NCI-H146 treated with DMSO at 0.1 percent for 48 hours (cell line): ENCODE measurements around the gene RALBP1.
"Not testable (repeated sequence)": the region's sequence is repeated elsewhere in the genome, so short reads cannot be mapped to it uniquely, and the experiment has no call there.

Experiments used
- DNase-seq: peaks from one replicate; lab custom pipeline; 2025; ENCODE audit not compliant: unreplicated experiment; lab: John Stamatoyannopoulos, UW

Gene RALBP1

DNA sequence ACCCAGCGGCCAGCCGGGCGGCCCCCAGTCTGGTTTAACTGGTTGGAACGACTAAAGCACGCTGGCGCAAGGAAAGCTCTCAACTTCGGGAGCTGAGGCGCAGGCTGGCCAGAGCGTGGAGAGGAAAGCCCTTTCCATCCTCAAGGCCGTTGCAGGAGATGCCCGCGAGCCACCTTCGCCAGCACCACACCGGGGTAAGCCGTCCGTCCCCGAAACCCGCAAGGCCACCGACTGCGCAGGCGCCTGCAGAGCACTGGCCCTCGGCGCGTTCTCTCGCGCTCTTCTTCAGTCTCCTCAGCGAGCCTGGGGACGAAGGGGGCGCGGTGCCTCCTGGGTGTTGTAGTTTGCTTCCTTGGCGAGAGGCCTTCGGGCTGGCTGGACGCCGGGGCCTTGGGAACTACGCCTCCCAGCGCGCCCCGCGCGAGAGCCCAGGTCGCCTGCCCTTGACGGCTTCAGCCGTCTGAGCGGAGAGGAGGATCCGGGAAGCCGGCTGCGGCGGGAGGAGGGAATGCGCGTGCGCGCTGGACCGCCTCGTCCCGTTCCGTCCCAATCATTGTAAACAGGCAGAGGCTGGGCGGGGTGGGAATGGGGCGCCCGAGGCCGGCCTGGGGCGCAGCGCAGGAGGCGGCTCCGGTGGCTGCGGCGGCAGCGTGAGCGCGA lies at the start of gene RALBP1:
TSS of gene RALBP1 (plus strand) at position 531 of the 660 bp plus-strand sequence. CDS start 37,533 bp downstream, outside the sequence.
- peak; percentile 100 for DNase-seq

DNA sequence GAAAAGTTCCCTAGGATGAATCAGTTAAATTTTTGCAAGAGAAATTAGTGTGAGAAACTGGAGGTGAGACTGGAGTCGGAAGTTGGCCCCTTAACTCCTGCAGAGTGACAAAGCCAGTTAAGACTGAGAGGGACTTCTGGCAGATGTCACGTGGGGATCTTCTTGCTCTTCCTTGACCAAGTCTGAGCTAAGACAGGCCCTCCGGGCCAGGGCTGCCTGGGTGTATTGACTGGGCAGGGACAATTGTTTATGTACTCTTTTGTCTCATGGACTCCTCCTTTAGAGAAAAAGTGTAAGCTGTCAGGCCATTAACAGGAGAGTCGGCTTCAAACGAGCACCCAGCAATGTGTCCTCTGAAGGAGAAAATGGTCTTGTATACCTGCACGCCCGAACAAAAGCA lies 48.6 kb upstream of the RALBP1 start:
- no peak for DNase-seq

DNA sequence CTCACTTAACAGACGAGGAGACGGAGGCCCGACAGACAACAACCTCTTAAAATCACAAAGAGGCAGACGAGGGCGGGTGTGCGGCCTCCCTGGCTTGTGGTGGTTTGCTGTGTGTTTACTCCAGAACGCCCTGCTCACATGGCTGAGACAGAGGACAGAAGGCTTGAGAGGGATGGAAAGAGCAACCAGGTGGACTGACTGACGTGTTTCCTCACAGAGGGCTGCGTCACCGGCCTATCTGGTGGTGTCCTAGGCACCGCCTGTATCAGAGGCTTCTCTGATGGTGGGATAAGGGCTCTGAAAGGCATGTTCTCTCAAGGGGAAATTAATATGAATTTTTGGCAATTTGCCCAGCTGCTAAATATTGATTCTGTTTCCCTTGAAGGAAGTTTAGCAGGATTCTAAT lies 47.0 kb upstream of the RALBP1 start:
- DNase-seq: no peak

DNA sequence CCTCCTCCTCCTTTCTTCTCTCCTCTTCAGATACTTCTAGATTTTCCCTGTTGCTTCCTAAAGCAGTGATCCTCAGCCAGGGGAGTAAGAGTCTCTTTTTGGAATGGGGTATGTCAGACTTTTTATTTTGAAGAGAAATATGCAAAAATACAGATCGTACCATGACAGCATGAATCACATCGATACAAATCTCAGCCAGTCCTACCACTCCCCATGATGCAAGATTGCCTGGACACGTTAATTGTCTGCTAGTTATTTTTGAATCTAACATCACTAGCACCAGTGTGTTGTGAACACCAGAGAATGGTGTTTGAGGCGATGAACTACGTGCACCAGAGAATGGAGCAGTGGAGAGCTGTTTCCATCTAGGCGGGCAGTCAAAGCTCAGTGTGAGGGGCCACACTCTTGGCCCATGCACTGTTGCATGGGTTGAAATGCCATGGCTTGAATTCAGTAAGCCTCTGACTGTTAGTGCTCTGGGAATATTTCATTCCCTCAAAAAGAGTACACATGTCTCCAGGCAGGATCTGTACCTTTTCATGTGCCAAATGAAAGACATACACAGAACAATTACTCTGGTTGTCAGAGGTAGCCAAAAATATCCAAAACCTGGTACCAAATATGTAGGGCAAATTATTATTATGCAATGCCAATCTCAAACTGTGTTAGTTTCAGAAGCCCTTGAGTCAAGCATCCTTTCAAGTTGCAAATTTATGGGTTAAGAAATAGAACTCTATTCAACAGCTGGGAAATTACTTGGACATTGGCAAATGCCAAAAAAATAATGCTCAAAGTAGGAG lies 46.3 kb upstream of the RALBP1 start:
- no peak for DNase-seq

DNA sequence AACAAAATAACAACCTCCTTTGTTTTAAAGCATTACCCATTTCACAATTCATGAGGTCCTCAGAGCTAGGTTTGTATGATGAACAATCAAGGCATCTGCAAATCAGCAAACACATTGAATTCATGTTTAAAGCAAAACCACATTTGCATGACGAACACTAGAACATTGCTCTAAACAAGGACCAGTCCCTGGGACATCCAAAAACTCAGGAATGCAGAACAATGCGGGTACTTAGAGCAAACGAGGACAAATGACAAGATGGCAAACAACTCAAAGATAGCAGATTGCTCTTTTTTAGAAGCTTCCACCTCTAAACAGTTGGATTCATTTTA lies 45.7 kb upstream of the RALBP1 start:
- no peak for DNase-seq

DNA sequence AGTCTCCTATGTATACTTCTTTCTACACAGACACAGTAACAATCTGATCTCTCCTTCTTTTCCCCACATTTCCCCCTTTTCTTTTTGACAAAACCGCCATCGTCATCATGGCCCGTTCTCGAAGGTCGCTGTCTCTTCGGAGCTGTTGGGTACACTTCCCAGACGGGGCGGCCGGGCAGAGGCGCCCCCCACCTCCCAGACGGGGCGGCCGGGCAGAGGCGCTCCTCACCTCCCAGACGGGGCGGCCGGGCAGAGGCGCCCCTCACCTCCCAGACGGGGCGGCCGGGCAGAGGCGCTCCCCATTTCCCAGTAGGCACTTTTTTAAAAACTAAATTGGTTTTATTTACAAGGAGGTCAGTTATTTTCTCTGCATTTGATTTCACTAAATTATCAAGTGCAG lies 45.0 kb upstream of the RALBP1 start:
- not testable (repeated sequence) for DNase-seq

DNA sequence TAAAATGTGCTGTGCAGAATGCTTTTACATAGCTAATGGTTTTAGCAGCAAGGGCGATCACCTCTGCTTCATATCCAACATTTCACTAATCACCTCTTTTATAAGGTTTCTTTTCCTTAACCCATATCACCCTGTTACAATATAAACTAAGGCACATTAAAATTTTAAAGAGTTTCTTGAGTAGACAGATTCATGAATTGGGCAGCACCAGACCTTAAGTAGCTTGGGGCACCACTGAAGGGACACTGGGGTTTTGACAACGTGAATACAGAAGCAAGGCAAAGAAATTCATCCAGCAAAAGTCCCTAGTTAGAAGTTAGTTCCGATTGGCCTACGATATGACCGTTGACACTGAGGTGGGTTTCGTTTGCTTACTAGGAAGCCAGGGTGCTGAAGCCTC lies 44.0 kb upstream of the RALBP1 start:
- no peak for DNase-seq

DNA sequence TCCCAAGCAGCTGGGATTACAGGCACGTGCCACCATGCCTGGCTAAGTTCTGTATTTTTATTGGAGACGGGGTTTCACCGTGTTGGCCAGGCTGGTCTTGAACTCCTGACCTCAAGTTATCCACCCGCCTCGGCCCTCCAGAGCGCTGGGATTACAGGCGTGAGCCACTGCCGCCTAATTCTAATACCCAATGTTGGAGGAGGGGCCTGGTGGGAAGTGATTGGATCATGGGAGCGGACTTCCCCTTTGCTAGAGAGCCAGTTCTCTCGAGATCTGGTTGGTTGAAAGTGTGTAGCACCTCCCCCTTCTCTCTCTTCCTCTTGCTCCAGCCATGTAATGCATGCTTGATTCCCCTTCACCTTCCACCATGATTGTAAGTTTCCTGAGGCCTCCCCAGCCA lies 42.2 kb upstream of the RALBP1 start:
- DNase-seq: not testable (repeated sequence)

DNA sequence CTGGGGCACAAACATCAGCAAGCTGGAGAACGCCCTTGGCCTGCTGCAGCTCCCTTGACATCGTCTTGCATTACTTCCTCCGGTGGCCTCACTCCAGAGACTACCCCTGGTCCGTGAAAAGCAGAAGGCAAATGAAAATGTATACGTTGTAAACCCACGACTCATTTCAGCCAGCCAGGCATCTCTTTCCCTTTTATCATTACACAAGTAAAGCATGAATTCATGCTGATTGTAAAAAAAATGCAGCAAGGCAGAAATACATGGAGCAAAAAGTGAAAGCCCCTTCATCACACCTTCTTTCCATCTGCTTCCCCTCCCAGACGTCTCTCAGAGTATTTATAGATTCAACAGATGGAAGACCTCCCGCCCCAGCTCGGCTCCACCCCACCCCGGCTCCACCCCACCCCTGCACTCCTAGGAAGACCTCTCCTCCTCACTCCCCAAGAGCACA lies 41.6 kb upstream of the RALBP1 start:
- DNase-seq: no peak

DNA sequence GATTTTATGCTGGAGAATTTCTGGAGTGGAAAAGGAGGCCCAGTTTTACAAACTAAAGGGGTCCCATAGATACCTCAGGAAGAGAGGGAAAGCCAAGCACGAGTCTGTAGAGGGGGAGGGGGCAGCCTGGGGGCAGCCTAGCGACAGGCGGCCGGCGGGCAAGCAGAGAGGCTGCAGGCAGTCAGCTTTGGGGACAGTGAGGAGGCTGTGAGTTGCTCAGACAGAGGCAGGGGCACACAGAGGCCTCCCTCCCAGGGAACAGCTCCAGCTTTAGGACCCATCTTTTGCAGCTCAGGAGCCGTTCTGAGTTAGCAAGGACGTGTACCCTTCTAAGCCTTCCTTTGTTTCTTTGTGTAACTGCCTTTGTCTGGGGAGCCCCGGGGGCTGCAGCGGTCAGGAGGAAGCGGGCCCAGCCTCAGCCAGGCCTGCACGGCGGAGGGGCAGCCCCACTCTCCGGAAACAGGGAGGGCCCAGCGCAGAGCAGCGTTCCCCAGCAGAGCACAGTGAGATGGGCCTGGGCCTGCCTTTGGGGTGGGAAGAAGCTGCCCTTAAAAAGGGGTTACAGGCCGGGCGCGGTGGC lies 41.1 kb upstream of the RALBP1 start:
- DNase-seq: no peak

DNA sequence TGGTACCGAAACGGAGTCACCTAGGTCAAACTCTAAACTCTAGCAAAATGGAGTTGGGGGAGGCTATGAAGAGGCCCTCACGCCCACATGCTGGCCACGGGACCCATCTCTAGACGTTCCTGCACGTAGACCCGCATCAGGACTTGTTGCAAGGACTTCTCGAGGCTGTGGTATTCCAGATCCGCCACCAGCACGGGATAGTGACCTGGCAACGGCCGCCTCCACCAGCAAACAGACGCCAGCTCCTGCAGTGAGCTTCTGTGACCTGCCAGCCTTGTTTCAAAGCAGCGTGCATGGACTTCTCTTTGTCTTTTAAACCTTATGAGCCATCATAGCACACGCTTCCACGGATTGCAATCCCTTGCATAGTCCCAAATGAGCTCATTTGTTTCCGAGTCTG lies 40.3 kb upstream of the RALBP1 start:
- DNase-seq: no peak

DNA sequence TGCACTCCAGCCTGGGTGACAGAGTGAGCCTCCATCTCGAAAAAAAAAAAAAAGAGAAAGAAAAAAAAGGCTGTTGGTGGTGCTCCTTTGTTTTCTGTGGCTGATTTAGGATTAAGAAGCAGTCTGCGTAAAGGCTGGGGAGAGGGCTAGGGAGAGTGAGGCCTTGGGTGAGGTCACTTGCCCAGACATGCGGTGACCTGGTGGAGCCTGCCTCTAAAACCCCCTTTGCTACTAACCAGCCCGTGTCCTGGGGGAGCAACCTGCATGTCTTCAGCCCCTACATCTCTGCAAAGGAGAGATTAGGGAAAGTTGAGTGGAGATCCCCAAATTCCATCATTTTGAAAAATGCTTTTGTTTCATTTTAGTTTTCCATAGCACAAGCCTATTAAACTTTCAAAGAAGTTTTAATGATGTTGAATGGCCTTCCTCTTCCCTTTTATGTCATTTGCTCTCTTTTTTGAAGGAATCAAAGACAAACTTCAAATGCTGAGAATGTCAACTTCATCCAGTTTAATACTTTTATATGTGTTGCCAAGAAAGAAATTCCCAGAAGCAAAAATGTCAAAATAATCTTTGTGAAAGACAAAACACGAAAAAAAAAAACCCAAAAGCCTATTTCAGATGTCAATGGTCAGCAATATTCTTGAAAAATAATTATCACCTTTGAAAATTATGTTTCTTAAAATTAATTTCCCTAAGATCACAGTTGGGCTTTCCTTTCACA lies 38.9 kb upstream of the RALBP1 start:
- DNase-seq: no peak

DNA sequence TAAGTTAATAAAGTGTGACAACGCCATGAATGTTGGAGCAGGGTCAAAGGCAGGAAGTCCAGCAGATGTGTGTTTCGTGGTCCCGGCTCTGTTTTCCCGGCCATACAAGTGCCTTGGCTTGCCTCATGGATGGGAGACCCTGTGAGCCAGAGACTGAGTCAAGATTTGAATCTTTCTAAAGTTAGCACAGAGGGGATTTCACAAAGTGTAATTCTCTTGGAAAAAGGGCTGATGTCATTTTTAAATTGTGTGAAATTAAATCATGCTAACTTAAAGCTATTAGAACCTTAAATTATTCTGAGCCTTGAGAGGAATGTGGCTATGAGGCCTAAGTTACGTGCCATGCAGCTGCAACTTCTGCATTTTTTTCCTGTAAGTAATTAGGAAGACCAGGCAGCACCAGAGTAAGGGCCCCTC lies 38.3 kb upstream of the RALBP1 start:
- DNase-seq: no peak

DNA sequence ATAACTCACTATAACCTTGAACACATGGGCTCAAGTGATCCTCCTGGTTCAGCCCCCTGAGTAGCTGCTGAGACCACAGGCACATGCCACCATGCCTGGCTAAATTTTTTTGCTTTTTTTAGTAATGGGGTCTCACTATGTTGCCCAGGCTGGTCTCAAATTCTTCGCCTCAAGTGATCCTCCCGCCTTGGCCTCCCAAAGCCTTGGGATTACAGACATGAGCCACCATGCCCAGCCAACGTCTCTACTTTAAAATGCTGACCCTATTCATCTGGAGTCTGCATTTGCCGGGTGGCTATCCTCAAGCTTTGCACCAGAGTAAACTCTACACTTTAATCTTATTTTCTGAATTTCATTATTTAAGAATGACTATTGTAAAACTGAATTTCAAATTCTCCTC lies 37.6 kb upstream of the RALBP1 start:
- no peak for DNase-seq

DNA sequence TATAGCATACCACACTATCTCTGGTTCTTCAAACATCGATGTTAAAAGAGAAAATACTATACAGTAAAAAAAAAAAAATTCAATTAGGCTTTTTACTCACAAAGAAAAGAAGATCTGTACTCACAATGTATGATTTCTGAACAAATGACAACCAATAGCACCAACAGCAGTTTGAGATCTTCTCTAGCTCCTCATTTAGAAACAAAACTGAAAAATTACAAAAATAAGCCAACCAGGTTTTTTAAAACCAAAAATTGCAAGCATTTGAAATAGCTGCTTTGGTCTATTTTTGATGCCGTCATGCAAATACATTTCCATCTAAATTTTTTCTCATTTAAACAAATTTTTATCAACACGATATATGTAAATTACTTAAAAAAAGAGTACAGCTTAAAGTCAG lies 34.3 kb upstream of the RALBP1 start:
- DNase-seq: no peak

DNA sequence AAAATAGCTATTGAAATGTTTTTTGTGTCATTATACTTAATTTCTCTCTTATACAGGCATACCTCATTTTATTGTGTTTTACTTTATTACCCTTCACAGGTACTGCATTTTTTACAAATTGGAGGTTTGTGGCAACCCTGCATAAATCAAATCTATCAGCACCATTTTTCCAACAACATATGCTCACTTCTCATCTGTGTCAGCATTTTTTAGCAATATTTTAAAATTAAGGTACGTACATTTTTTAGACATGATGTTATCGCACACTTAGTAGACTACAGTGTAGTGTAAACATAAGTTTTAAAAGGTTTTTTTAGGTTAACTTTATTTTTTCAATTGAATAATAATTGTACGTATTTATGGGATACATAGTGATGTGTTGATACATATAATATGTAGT lies 30.8 kb upstream of the RALBP1 start:
- DNase-seq: no peak

DNA sequence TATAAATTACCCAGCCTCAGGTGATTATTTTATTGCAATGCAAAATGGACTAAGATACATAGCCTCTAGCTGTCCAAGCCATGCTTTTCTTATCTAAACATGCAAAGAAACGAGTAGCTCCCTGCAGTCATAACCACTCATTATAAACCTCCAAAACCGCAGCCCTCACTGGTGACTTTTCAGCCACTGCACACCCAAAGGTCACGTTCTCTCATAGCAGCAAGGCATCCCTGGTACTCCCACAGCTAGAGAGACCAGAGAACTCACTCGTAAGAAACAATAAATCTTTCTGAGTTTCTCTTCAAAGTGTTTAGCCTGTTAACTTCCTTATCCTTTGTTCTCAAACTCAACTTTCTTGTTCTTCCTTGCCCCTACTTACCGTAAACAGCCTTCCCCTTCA lies 28.5 kb upstream of the RALBP1 start:
- no peak for DNase-seq

DNA sequence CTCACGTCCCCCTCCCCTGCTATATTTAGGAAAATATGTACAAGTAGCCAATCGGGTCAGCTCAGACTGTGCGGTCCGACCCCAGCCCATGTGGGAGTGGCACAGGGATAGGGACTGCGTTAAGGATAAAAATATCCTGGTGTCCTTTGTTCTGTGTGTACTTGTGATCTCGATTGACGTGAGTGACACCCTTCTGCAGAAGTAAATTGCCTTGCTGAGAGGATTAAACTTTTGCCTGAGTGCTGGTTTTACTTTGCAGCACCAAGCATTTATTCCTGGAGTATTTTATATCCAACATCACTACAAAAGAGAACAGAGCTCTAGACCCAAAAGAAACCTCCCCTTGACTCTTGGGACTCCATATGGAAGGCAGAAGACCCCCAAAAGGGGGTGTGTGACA lies 28.0 kb upstream of the RALBP1 start:
- DNase-seq: no peak

DNA sequence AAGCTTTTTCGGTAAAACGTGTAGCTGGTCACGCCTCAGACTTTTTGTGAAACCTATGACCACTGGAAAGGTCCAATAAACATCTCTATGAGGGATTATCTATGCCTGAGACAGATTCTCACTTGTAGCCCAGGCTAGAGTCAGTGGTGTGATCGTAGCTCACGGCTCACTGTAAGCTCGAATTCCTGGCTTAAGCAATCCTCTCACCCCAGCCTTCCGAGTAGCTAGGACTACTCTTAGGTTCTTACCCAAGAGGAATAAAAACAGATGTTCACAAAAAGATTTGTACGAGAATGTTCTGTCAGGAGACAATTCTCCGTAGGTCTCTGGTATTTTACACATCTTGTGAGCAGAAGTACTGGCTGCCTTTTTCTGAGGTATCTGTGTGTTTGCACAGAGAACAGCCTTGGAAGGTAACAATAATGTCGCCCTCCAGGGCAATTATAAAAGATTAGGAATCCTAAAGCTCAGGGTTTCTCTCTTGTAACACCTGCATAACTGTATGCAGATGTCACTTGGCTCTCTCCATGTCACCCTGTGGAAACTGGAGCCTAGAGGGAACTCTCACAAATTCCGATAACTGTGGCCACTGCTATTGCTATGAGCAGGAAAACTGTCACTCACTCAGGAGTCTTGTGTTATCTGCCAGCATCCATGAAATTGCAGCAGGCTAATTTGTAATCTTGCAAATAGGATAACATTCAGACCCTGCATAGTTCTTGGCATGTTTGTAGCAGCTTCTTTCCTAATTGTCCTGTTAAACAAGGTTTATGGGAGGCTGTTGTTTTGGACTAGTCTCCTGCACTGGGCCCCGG lies 25.5 kb upstream of the RALBP1 start:
- peak; percentile 74 for DNase-seq

DNA sequence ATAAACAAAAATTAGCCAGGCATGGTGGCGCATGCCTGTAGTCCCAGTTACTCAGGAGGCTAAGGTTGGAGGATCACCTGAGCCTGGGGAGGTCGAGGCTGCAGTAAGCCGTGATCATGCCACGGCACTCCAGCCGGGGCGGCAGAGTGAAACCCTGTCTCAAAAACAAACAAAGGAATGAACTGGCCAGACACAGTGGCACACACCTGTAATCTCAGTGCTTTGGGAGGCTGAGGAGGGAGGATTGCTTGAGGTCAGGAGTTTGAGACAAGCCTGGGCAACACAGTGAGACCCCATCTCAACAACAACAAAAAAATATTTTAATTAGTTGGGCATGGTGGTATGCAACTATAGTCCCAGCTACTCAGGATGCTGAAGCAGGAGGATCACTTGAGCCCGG lies 24.4 kb upstream of the RALBP1 start:
- not testable (repeated sequence) for DNase-seq

DNA sequence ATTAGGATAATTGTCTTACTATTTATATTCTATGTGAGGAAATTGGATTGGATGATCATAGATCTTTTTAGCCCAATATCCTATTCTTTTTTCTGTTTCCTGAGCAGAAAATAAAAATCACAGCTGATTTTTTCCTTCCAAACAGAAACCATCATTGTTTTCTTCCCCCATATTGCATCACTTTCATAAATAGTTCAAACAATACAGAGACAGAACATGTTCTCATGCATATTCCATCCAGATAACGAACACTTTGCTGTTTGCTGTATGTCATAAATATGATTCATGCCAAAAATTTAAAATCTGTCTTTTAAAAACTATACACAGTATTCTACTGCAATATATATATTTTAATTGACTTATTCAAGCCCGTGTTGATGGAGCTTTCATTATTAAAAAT lies 22.0 kb upstream of the RALBP1 start:
- DNase-seq: no peak
